ENCODE measurements around the gene SPRR2A.
"Not testable (repeated sequence)": the region's sequence is repeated elsewhere in the genome, so short reads cannot be mapped to it uniquely, and the experiment has no call there.

SPRR2A gene

DNA sequence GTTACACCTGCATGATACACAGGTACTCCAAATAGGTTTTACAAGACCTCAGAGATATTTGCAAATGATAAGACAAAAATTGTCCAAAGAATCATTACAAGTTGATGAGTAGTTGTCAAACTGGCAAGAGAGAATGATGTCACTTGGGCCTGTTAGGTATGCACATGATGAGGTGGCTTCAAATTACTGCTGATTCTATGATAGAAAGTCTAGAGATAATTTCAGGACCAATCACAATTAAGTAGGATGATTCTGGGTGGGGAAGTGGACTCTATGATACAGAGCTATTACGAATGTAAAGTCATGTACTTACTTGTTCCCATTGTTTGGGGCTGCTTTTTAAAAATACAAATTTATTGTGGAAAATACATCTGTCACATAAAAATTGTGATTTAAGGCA is 31.5 kb downstream of the SPRR2A start:
- no peak for DNase-seq (ENCODE audit: low read depth in 2 of 2)

DNA sequence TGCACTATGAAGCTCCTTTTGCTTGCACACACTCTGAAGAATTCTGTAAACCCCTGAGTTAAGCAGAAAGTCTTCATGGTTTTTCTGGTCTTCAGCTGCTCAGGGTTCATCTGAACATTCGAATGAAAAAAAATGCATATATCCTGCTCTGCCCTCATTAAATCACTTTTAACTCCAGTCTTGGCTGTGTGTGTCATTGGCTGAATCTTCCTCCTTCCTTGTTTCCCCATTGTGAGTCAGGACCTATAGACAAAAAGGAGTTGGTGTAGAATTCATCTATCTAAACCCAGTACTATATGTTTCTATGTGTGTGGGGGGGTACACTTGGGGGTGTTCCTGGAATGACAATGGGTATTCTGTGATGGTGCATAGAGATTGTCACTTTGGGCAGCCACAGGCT is 32.9 kb downstream of the SPRR2A start:
- DNase-seq (ENCODE audit: low read depth in 2 of 2) = no peak

GRCh38 chr1:153023109-153023508 is 34.2 kb downstream of the SPRR2A start:
- DNase-seq (ENCODE audit: low read depth in 2 of 2) = no peak

DNA sequence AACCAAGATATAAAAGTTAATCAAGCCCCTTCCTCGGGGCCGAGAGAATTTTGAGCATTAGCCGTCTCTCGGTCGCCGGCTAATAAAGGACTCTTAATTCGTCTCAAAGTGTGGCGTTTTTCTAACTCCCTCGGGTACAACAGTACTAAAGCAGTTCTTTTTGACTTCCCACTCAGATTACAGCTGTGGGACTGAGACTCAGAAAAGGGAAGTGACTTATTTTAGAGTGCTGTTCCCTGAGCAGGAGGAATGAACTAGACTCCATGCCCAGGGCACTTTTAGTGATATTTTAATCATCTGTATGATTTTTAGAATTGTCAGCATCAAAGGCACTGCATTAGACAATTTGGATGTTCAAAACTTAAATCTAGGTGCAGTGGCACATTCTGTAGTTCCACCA is 35.0 kb downstream of the SPRR2A start:
- DNase-seq (ENCODE audit: low read depth in 2 of 2) = not testable (repeated sequence)

GRCh38 chr1:153021829-153022228 is 35.5 kb downstream of the SPRR2A start:
- DNase-seq (ENCODE audit: low read depth in 2 of 2) = not testable (repeated sequence)

- not testable (repeated sequence) for DNase-seq (ENCODE audit: low read depth in 2 of 2)
These were observed 46.0 kb downstream of the SPRR2A start for GRCh38 chr1:153011235-153011758.

All from fibroblast of skin of left biceps (primary cell).